ENCODE results near the gene ESAM.
"Not testable (repeated sequence)": the region's sequence is repeated elsewhere in the genome, so short reads cannot be mapped to it uniquely, and the experiment has no call there.

Gene ESAM

DNA sequence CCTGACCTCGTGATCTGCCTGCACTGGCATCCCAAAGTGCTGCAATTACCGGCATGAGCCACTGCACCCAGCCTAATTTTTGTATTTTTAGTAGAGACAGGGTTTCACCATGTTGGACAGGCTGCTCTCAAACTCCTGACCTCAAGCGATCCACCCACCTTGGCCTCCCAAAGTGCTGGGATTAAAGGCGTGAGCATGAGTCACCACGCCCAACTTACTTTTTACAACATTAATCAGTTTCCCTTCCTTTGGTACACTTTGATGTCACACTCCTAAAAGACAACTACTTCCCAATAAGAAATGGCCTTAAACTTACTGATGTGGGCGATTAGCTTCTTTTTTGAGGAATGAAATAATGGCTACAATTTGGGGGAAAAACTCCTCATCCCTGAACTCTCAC lies 8.9 kb upstream of the ESAM start:
- not testable (repeated sequence) for DNase-seq

DNA sequence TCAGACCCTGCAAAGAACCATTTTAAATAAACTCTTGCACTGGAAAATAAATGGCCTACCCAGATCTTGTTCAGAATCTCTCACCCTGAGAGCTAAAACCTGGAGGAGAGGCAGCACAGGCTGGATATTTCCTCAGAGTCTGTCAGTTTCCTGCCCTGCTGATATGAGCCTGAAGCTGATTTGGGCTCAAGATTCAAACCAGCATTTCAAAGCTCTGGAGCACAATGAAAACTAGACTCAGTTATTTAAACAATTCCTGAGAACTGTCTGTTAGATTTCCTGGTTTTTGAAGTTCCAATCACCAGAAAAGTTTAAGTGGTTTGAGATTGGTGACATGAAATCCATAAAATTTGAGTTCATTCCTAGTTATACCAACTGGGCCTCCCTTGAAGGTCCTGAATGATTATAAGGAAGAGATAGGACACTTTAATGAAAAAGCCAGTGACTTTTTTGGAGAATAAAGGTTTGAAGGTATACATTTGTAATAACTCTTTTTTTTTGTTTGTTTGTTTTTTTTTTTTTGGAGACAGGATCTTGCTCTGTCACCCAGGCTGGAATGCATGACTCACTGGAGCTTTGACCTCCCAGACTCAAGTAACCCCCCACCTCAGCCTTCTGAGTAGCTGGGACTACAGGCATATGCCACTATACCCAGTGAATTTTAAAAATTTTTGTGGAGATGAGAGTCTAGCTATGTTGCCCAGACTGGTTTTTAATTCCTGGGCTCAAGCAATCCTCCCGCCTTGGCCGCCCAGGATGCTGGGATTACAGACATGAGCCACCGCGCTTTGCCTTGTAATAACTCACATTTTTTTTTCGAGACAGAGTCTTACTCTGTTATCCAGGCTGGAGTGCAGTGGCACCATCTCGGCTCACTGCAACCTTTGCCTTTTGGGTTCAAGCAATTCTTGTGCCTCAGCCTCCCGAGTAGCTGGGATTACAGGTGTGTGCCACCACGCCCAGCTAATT lies 8.0 kb upstream of the ESAM start:
- DNase-seq: no peak

DNA sequence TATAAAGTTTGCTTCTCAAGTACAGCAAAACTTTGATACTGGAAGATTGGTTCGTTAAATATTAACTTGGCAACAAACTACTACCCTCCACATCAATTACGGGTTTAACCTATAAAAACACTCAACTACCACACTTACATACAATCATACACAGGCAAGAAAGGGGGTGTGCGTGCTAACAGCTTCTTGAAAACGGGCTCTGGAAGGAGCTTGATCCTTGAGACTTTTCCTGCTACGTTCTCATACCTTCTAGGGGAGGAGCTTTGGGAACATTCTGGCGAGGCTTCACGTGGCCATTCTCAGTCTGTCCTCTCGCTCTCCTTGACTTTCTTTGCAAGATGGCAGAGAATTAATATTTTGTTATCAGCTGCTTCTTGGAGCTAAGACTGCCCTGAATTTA lies 6.8 kb upstream of the ESAM start:
- DNase-seq: no peak

DNA sequence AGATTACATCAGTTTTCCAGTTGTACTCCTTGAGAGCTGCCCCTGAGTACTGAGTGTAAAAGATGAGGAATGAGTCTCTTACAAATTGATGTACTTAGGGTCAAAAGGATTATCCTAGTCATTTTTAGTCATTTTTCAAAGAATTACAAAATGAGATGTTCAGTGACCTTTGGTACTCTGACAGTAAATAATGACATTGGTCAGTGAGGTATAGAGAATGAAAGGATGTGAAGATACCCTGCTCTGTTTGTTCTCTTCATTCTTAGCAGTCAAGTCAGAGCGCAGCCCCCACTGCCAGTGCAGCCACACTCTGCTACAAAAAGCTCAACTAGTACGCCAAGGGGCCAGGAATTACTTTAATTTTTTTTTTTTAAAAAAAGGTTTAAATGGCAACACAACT lies 4.1 kb upstream of the ESAM start:
- no peak for DNase-seq

DNA sequence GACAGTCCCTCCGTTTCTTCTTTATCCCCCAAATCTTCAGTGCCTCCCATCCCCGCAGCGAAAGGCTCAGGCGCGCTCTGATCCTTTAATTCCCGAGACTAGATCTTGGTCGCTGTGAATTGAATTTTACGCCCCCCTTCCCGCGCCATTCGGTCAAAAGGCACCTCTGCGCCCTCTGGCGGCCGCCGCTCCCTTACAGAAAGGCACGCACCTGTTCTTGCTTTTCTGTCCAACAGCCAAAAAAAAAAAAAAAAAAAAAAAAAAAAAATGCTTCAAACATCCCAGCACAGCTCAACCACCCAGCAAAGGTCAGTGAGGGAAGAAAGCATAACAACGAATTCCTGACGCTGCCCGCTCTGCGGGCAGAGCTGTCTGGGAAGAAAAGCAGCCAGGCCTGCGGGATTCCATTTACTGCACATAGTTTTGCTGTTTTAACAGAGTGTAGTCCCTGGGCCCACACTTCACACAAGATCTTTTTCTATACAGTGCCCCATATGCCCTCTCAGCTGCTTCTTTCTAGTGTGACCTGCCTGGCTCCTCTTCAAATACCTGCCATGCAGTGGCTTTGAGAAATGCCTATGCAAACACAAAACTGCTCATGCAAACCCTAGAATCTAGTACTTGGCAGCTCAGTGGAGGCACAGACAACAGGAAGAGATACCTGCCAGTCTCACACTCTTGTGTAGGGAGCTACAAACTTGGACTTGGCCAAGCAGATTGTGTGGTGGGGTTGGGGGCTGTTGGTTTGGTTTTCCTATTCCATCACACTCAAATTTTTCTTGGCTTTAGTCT lies 1.3 kb upstream of the ESAM start:
- DNase-seq: peak; percentile 86

- no peak for DNase-seq
These were observed 600 bp upstream of the ESAM start for GRCh38 chr11:124762624-124763155.

DNA sequence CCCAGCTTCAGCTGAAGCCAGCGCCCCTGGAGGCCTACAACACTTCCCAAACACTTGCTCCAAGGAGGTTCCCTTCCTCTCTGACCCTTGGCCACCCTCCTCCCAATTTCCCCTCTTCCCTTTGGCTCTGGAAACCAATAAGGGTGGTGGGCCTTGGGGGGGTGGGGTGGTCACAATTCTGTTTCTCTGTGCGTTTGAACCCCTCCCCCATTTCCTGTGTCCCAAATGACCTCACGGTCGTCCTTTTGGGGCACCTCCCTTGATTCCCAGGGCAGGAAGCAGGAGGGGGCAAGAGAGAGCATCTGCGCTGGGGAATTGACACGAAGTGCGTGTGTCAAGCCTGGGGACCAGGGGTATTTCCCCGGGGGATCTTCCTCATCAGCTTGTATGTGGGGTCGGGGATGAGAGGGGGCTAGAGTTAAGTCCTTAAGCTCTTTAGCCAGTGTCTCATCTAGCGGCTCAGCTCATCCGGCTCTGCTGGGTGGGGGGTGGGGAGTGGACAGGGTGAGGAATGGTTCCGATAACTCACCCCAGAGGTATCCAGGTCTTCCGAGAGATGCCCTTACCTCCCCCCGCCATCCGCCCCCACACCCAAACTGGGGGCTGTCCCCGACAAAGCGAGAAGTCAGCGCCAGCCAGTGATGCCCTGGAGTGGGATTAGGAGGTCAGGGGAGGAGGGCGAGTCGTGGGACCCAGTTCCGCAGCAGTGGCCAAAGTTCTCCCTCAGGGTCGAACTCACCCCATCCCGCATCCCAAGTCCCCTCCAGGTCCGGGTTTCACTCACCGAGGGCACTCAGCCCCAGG lies 587 bp downstream of the ESAM start:
- no peak for DNase-seq

DNA sequence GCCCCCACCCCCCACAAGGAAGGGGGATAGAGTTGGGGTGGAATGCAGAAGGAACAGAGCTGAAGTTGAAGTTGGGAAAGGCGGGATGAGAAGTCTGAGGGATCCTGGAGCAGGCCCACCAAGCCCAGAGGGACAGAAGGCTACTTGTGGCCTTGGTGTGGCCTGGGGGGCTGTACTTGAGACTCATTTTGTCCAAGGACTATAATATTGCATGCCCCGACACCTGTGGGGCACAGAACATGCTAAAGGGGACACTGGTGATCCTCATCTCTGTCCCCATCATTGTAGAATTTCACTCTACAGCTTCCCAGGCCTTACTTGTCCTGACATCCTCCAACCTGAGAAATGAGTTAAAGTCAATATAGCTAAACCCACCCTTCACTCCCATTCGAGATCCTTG lies 1.3 kb downstream of the ESAM start:
- DNase-seq: no peak

DNA sequence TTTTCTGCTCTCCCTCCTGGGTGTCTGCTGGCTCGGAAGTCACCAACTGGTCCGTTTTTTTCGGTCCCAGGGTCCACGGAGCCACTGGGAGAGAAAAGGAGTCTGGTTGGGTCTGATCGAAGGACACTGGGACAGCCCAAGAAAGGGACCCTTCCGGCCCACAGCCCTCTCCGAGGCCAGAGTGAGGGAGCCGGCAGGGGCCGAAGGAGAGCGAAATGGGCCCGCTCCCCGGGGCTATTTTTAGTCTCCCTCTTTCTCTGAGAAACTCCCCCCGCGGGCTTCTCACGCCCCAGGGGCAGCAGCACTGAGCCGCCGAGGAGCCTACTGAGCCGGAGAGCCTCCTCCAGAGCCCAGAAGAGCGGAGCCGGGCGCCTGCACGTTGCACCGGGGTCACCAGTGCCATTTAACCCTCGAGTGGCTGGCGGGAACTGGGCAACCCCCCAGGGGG lies 1.9 kb downstream of the ESAM start:
- DNase-seq: no peak

DNA sequence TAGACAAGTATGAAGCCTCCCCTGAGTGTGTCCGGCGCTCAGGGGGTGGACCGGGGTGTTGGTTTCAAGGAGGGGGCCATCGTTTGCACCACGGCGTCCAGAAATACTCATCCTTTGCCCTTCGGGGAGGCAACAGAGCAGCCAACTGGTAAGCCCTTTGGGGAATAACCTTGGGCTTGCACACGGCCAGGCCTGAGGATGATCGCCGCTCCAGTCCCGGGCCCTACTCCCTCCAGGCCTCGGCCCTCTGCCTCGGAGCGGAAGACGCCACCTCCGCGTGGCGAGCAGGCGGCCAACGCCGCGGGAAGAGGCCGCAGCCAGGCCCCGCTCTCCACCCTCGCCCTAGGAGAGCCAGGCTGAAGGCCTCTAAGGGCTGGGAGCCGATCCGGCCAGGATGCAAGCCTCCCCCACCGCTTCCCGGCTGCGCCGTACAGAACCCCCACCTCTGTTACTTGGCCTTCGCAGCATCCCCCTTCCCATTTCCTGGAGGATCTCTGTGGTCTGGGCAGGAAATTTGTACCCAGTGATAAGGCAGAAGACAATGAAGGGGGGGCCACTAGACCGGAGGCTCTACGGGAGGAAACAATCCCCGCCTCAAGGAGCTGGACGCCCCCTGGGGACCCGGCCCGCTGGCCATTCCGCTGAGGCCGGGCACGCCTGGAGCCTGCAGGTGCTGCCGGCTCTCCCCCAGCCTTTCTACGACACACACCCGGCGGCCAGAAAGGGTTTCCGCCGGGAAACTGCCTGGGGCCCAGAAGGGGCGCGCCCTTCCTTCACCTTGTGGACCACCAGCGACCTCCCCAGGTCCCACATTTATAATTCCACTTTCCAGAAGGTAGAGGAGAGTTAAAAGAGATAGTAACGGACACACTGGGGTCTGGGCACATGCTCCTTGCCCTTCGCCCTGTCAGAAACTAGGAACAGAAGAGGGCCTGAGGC lies 2.6 kb downstream of the ESAM start:
- DNase-seq: no peak

GRCh38 chr11:124758355-124759265 lies 3.5 kb downstream of the ESAM start:
- DNase-seq: peak; percentile 65

DNA sequence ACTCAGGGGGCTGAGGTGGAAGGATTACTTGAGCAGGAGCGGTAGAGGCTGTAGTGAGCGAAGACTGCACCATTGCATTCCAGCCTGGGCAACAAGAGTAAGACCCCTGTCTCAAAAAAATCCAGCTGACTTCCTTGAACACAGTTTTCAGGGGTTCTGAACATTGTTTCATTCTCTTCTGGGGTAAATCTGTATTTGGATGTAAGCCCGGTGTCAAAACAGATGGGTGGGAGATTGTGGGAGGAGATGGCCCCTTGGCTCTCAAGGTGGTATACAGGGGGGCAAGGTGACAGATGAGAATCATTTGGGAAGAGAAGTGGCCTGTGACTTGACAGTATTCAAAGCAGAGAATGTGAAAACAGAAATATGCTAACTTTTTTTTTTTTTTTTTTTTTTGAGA lies 4.8 kb downstream of the ESAM start:
- DNase-seq: no peak

GRCh38 chr11:124756753-124757227 lies 5.3 kb downstream of the ESAM start:
- no peak for DNase-seq

- DNase-seq: no peak
These were observed 5.9 kb downstream of the ESAM start for GRCh38 chr11:124756033-124756752.

DNA sequence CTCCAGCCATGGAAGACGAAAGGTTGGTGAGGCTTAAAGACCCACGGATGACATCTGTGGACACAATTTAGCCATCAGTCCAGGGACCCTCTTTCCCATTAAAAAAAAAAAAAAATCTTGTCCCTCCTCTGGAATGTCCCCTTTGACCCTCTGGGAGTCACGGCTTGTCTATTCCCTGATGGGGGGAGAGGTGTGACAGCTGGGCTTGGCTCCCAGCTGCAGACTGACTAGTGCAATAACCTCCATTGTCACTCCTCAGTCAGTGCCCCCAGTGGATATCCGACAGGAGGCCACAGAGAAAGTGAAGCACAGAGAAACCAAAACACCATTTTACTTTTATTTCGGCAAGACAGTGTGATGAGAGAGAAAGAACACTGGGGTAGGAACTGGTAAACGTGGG lies 7.4 kb downstream of the ESAM start:
- DNase-seq: no peak

DNA sequence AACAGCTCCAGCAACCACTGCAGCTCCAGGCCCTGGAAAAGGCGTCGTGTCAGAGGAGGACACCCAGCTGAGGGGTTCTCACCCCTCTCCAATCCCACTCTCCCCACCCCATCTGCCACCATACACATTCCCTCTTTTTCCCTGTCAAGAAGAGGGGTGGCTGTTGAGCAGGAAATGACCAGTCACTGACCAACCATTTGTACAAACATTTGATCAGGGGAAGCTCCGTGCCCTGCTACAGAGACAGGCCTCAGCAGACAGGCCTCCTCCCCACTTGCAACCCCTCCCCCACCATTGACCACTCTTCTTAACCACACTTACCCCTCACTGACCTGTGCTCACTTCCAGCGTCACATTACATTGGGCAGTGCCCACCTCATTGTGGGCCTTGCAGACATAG lies 7.8 kb downstream of the ESAM start:
- no peak for DNase-seq

DNA sequence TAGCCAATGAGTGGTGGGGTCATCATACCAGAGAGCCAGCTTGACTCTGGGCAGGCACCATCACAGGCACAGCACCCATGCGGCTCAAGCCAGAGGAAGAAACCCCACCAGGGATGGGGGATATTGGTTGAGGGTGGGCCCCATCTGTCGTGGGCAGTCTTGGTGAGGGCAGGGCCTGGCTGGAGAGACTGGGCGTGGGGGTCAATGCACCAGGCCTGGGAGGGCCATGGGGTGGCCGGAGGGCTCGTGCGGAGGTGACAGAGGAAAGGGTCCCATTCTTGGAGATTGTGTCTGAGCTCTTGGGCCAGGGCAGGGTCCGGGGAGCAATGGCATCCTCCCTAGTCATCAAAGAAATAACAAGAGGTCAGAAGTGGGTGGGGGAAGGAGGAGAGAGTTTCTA lies 8.5 kb downstream of the ESAM start:
- DNase-seq: no peak

- no peak for DNase-seq
These were observed 8.9 kb downstream of the ESAM start for GRCh38 chr11:124753205-124753604.

DNA sequence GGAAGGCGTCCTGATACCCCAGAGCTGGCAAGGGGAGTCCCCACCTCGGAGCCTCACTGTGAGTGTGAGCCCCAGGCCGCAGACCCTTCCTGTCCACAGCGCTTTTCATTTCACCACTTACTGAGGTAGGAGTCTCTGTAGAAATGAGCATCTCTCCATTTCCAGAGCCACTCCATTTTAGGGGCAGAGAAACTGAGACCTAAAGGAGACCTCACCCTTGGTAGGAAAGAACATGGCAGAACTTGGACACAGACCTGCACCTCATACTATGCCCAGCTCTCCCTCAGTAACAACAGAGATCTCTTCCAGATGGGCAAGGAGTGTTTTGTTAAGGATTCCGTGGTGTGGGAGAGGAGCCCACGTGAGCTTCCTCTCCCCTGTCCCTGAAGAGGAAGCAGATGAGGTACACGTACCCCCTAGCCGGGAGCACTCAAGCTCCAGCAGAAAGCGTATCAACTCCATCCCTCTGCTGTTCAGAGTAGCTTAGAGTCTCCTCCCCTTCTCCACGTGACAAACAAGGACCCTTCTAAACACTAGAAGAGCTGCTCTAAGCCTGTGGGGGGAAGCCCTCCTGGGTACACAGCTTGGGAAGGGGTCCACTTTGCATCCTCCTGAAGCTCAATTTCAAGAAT lies 9.5 kb downstream of the ESAM start:
- no peak for DNase-seq
